B cell (primary cell): Measurements from ENCODE around the gene SIPA1L3.

Source experiments
- EZH2 ChIP-seq: IDR thresholded peaks from 2 replicates; pipeline ENCODE4 v1.6.1; 2012; ENCODE audit warnings: borderline replicate concordance, low read depth, mild to moderate bottlenecking, moderate library complexity, low read length; ENCODE audit not compliant: insufficient read depth, poor library complexity, severe bottlenecking
- TF ChIP-seq, protein P1 (sequence below): fragments of 200-600 bp; IDR thresholded peaks from one replicate; pipeline ENCODE4 v1.8.0; 2022; ENCODE audit warnings: antibody characterized with exemption, mild to moderate bottlenecking

DNA sequence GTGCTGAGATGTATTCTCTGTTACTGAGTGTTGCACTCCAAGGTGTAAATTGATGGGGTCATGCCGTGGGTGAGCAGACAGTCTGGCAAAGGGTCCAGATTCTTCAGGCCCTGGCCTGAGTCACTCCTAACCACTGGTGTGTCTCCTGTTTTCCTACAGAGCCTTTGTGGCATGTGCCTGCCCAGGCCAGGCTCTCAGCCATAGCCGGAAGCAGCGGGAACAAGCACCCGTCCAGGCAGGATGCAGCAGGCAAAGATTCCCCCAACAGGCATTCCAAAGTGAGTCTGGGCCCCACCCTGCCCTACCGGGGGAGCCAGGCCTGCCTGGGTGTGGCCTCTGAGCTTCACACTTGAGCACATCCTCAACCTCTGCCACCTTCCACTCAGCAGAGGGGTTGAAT lies 255.1 kb downstream of the SIPA1L3 start:
- TF ChIP-seq, protein P1, sequence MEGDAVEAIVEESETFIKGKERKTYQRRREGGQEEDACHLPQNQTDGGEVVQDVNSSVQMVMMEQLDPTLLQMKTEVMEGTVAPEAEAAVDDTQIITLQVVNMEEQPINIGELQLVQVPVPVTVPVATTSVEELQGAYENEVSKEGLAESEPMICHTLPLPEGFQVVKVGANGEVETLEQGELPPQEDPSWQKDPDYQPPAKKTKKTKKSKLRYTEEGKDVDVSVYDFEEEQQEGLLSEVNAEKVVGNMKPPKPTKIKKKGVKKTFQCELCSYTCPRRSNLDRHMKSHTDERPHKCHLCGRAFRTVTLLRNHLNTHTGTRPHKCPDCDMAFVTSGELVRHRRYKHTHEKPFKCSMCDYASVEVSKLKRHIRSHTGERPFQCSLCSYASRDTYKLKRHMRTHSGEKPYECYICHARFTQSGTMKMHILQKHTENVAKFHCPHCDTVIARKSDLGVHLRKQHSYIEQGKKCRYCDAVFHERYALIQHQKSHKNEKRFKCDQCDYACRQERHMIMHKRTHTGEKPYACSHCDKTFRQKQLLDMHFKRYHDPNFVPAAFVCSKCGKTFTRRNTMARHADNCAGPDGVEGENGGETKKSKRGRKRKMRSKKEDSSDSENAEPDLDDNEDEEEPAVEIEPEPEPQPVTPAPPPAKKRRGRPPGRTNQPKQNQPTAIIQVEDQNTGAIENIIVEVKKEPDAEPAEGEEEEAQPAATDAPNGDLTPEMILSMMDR = no peak
- TF ChIP-seq EZH2 = no peak
